Stimulated activated naive CD8-positive, alpha-beta T cell treated with anti-CD3 and anti-CD28 coated beads, Interleukin-15, amount 100 ng/mL, for 72 hours (primary cell): ENCODE measurements around the gene RPS19.
A peak's percentile ranks its signal among the peaks of the same experiment; 100 is the strongest.

Experiments
- ATAC-seq: fragments of 150-1000 bp; cut with Tn5 transposase; 2 replicates; pipeline ENCODE4 v1.10.0; 2021; ENCODE audit warnings: mild to moderate bottlenecking, moderate library complexity
- DNase-seq, 2 donors: peaks; one replicate each; pipeline ENCODE4 v3.0.0; 2021 to 2022
- H3K27ac Mint-ChIP-seq, 2 donors: one replicate each; pipeline ENCODE4 v1.8.0; 2022; ENCODE audit warnings: mild to moderate bottlenecking in 2 of 2, mixed read lengths in 2 of 2, moderate library complexity in 2 of 2
- H3K27me3 Mint-ChIP-seq: one replicate; pipeline ENCODE4 v1.8.0; 2022; ENCODE audit warnings: mixed read lengths
- H3K4me1 Mint-ChIP-seq: one replicate; pipeline ENCODE4 v1.8.0; 2022; ENCODE audit warnings: mild to moderate bottlenecking, mixed read lengths
- H3K4me3 Mint-ChIP-seq, 2 donors: one replicate each; pipeline ENCODE4 v1.8.0; 2022; ENCODE audit warnings: mild to moderate bottlenecking in 2 of 2, mixed read lengths in 2 of 2, moderate library complexity in 1 of 2
- H3K9me3 Mint-ChIP-seq, 2 donors: one replicate each; pipeline ENCODE4 v1.8.0; 2022; ENCODE audit warnings: mixed read lengths in 2 of 2

RPS19 gene

GRCh38 chr19:41920882-41921576, 61.0 kb downstream of the RPS19 start:
- Mint-ChIP-seq H3K4me3 (peak overlapping the region; percentile 6 to 32), H3K27ac (peak overlapping the region in 1 of 2 donors; percentile 83), H3K27me3 (peaks cover 21% of the 10 kb centered on the region), H3K4me1 (peaks cover 26% of the 10 kb centered on the region), H3K9me3 (no peaks in the 10 kb centered on the region)
- ATAC-seq (peak; percentile 12), DNase-seq (no peak)

GRCh38 chr19:41921577-41922576, 61.8 kb downstream of the RPS19 start:
- Mint-ChIP-seq H3K9me3 (no peaks in the 10 kb centered on the region), H3K4me1 (peaks cover 26% of the 10 kb centered on the region), H3K27me3 (peaks cover 21% of the 10 kb centered on the region), H3K27ac (peak overlapping the region; percentile 69 to 83), H3K4me3 (peak overlapping the region; percentile 6 to 32)
- no peak for ATAC-seq
- no peak for DNase-seq
